Measurements from ENCODE around the gene VPS13A. TPM values are rescaled to one million over a fixed set of nuclear protein-coding genes. Genes with fewer than 3 reads are reported as not detected.

VPS13A gene
- total and polyA plus RNA-seq, 10 of the 15 experiments (the other 5 are each of a cell fraction or from before 2014, with no cell fraction given), result 10.0 to 35.2 (median 21.1) TPM

DNA sequence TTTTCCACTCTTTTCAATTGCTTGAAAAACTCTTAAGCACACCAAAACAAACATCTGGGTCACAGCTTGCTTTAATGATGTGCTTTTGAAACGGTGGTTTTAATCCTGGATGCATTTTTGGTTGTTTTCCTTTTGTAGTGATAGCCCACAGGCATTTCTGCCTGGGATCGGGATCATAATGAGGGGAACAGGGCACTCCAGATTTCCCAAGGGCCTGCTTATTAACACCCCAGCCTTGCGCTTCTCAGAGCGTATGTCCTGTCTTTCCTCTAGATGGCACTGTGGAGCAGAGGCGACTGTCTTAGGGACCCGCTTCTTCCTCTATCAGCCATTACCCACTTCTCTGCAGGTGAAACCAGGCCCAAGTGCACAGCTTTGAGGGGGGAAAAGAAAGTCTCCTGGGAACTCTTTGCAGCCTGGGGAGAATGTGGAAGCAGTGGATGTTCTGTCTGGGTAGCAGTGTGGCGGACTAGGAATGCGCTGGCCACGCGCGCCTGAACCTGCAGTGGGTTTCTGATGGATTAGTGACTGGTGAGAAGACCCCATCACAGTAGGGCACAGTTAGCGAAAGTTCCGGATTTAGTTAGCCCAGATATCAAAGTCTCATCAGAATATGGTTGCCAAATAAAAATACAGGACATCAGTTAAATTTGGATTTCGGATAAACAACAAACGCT, 280.7 kb downstream of the VPS13A start:
- in situ Hi-C loops (cut with MboI), result no loop called here

More for the DNA sequence above, 280.7 kb downstream of the VPS13A start:
- Histone ChIP-seq H3K9ac (ENCODE audit: control insufficient read depth, insufficient read depth, low read length) (no peak overlapping the region), H4K20me1 (ENCODE audit: control insufficient read depth, insufficient read depth) (no peaks in the 10 kb centered on the region), H3K27ac (ENCODE audit: control insufficient read depth, insufficient read depth) (no peak overlapping the region), H3K36me3 (ENCODE audit: control insufficient read depth in 2 of 2, insufficient read depth in 2 of 2, low read length in 1 of 2) (no peaks in the 10 kb centered on the region), H3K4me2 (ENCODE audit: control insufficient read depth, insufficient read depth) (no peak overlapping the region), H3K9me3 (replicated peaks; ENCODE audit: control insufficient read depth, insufficient read depth, low read length) (no peaks in the 10 kb centered on the region), H3K27me3 (replicated peaks in 1 of 2; ENCODE audit: control insufficient read depth in 2 of 2, insufficient read depth in 2 of 2, low read length in 1 of 2) (no peaks in the 10 kb centered on the region; a peak in 2 of 4 replicates), H3K79me2 (ENCODE audit: control insufficient read depth, insufficient read depth, low read length) (no peaks in the 10 kb centered on the region), H3K4me3 (no peak overlapping the region), H3K4me1 (ENCODE audit: control insufficient read depth, insufficient read depth, low read length) (no peaks in the 10 kb centered on the region), H2AFZ (ENCODE audit: control insufficient read depth, low read depth, low read length) (no peak overlapping the region)
- ChIA-PET RAD21 (ENCODE audit: unreplicated experiment) (interaction anchor here (0.9 to 2.4 kb wide), 8 partner anchors 18 to 664 kb away, joined by 3 to 16 read pairs (median 5); no protein-coding TSS in a partner anchor), SMC1A (ENCODE audit: uncharacterized antibody, unreplicated experiment) (interaction anchor here (0.9 to 3.3 kb wide), 14 partner anchors 8 to 662 kb away, joined by 3 to 17 read pairs (median 6); no protein-coding TSS in a partner anchor), POLR2A (no interaction called here), CTCF (interaction anchor here (0.7 to 7.1 kb wide), 44 partner anchors 10 to 758 kb away, joined by 3 to 79 read pairs (median 4); no protein-coding TSS in a partner anchor)
- BruUV-seq (replicated peaks), result no TSS peak
- TF ChIP-seq RELA (IDR thresholded peaks at IDR 0.05; ENCODE audit: borderline replicate concordance, partially characterized antibody), result no peak
- peak; percentile 38; the same call in 1 of the 2 replicates for TF ChIP-seq RAD21 (IDR thresholded peaks at IDR 0.05; ENCODE audit: insufficient read depth, low read depth, low read length)
- peak; percentile 40; the same call in 1 of the 2 replicates for TF ChIP-seq SMC3 (IDR thresholded peaks at IDR 0.05; ENCODE audit: borderline replicate concordance, low read length)
- TF ChIP-seq BRCA1 (IDR thresholded peaks at IDR 0.05; ENCODE audit: low read depth, low read length), result no peak
- peak; percentile 64 for TF ChIP-seq YY1 (IDR thresholded peaks at IDR 0.05; ENCODE audit: low read depth, low read length)
- no peak for TF ChIP-seq MYC (IDR thresholded peaks at IDR 0.05; ENCODE audit: insufficient read depth, insufficient read length, insufficient replicate concordance, low read length, severe bottlenecking)
- TF ChIP-seq RB1 (IDR thresholded peaks at IDR 0.05; ENCODE audit: borderline replicate concordance), result 0 out of 2 replicates have a peak, but pooled peaks have one; percentile 29
- TF ChIP-seq, protein P1, sequence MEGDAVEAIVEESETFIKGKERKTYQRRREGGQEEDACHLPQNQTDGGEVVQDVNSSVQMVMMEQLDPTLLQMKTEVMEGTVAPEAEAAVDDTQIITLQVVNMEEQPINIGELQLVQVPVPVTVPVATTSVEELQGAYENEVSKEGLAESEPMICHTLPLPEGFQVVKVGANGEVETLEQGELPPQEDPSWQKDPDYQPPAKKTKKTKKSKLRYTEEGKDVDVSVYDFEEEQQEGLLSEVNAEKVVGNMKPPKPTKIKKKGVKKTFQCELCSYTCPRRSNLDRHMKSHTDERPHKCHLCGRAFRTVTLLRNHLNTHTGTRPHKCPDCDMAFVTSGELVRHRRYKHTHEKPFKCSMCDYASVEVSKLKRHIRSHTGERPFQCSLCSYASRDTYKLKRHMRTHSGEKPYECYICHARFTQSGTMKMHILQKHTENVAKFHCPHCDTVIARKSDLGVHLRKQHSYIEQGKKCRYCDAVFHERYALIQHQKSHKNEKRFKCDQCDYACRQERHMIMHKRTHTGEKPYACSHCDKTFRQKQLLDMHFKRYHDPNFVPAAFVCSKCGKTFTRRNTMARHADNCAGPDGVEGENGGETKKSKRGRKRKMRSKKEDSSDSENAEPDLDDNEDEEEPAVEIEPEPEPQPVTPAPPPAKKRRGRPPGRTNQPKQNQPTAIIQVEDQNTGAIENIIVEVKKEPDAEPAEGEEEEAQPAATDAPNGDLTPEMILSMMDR (IDR thresholded peaks at IDR 0.05 in 2 of 3, conservative IDR thresholded peaks at IDR 0.05 in 1 of 3; ENCODE audit: control insufficient read depth in 2 of 3, extremely low read depth in 1 of 3, insufficient read depth in 1 of 3, low read depth in 3 of 3, low read length in 3 of 3), result peak; percentile 69 to 83 (median 72)
- TF ChIP-seq FOS (IDR thresholded peaks at IDR 0.05; ENCODE audit: borderline replicate concordance, extremely low read depth, insufficient read length), result no peak
- FAIRE-seq (peak; percentile 38), ATAC-seq (peak; percentile 94), DNase-seq (ENCODE audit: low read depth, low spot score) (no peak)
- intact Hi-C loops (cut with micrococcal nuclease; ENCODE audit: unreplicated experiment), result loop anchor here (5.0 to 10.0 kb wide), 4 partner anchors 127 to 664 kb away; partner anchors contain the start of gene GNAQ
- 42% methylated on average over 15 of the region's 15 CpGs for WGBS (ENCODE audit: insufficient coverage, insufficient replicate concordance, low lambda C conversion rate, missing lambda C conversion rate)
